Measurements from ENCODE around the gene PLLP. TPM values are rescaled to one million over a fixed set of nuclear protein-coding genes. Genes with fewer than 3 reads are reported as not detected.

PLLP gene
- total and polyA plus RNA-seq, 11 donors, result 2.0 to 14.8 (median 2.8) TPM

- DNase-seq (peak in 1 of 5 donors; percentile 55), ATAC-seq (no peak)
- no peaks in the 10 kb centered on the region for H3K36me3 ChIP-seq
- H3K27me3 ChIP-seq, result no peaks in the 10 kb centered on the region
- 81 to 96% (median 95%) methylated on average over 7 to 11 of the region's 11 CpGs for WGBS, 4 donors
- intact Hi-C loops (cut with DNase I), result no loop called here
- TF ChIP-seq POLR2A (IDR thresholded peaks at IDR 0.05), result no peak
- no peak for TF ChIP-seq CTCF (IDR thresholded peaks at IDR 0.05)
- peaks cover 3 to 54% (median 26%) of the 10 kb centered on the region in 12 donors for H3K4me1 ChIP-seq
- H3K9me3 ChIP-seq, result no peaks in the 10 kb centered on the region
- H3K4me3 ChIP-seq, result no peak overlapping the region
- H3K27ac ChIP-seq, result peak overlapping the region in 3 of 12 donors; percentile 71 to 82 (median 82)
These were observed 19.5 kb downstream of the PLLP start for GRCh38 chr16:57264950-57265371.

- ATAC-seq, result no peak
- intact Hi-C loops (cut with DNase I), result no loop called here
- TF ChIP-seq POLR2A (IDR thresholded peaks at IDR 0.05) (no peak), CTCF (IDR thresholded peaks at IDR 0.05) (no peak)
These were observed 20.1 kb downstream of the PLLP start for GRCh38 chr16:57264381-57264780.

GRCh38 chr16:57263541-57264351 lies 20.7 kb downstream of the PLLP start:
- 80 to 87% (median 86%) methylated on average over 10 to 18 of the region's 18 CpGs for WGBS, 4 donors
- Histone ChIP-seq H3K27me3 (no peaks in the 10 kb centered on the region), H3K4me3 (no peak overlapping the region), H3K36me3 (no peaks in the 10 kb centered on the region), H3K9me3 (no peaks in the 10 kb centered on the region), H3K4me1 (peaks cover 3 to 48% (median 23%) of the 10 kb centered on the region in 12 donors), H3K27ac (no peak overlapping the region)
- DNase-seq, result peak in 1 of 5 donors; percentile 50
- ATAC-seq, result no peak
- intact Hi-C loops (cut with DNase I), result no loop called here
- TF ChIP-seq POLR2A (IDR thresholded peaks at IDR 0.05) (no peak), CTCF (IDR thresholded peaks at IDR 0.05) (no peak)

More at GRCh38 chr16:57264381-57264780, 20.1 kb downstream of the PLLP start:
- WGBS, 4 donors, result 86 to 90% (median 87%) methylated on average over 8 of the region's 8 CpGs
- Histone ChIP-seq H3K9me3 (no peaks in the 10 kb centered on the region), H3K4me3 (no peak overlapping the region), H3K27ac (no peak overlapping the region), H3K36me3 (no peaks in the 10 kb centered on the region), H3K27me3 (no peaks in the 10 kb centered on the region), H3K4me1 (peaks cover 3 to 54% (median 26%) of the 10 kb centered on the region in 12 donors)
- DNase-seq, result peak in 1 of 5 donors; percentile 12

- no peak for ATAC-seq
- intact Hi-C loops (cut with DNase I), result no loop called here
- WGBS, 4 donors, result 79 to 87% (median 86%) methylated on average over 17 of the region's 17 CpGs
These were observed 21.5 kb downstream of the PLLP start for GRCh38 chr16:57262841-57263540.

More at GRCh38 chr16:57262841-57263540, 21.5 kb downstream of the PLLP start:
- no peak overlapping the region for H3K4me3 ChIP-seq
- H3K27ac ChIP-seq, result no peak overlapping the region
- peak in 2 of 5 donors; percentile 19 to 21 for DNase-seq
- no peaks in the 10 kb centered on the region for H3K9me3 ChIP-seq
- peaks cover 3 to 40% (median 19%) of the 10 kb centered on the region in 12 donors for H3K4me1 ChIP-seq
- H3K36me3 ChIP-seq, result no peaks in the 10 kb centered on the region
- no peaks in the 10 kb centered on the region for H3K27me3 ChIP-seq
- TF ChIP-seq POLR2A (IDR thresholded peaks at IDR 0.05) (no peak), CTCF (IDR thresholded peaks at IDR 0.05) (no peak)
